GM12878 (cell line): ENCODE results near the gene BAZ1B. TPM values are rescaled to one million over a fixed set of nuclear protein-coding genes. Genes with fewer than 3 reads are reported as not detected.

ENCODE experiments used
- ATAC-seq: fragments of 200-7000 bp; cut with Tn5 transposase; 3 replicates; pipeline ENCODE4 v1.9.1; 2020; ENCODE audit warnings: mild to moderate bottlenecking, moderate library complexity
- BruUV-seq: library from RNA; stranded (reverse); fragments of 400-500 nt; replicated peaks from 2 replicates; lab custom pipeline; 2021; lab: Mats Ljungman, UMichigan
- CTCF ChIA-PET: fragments of 300-600 bp; sonication (Branson Sonifier 250); formaldehyde crosslinking; extraction: SDS; loops from one replicate; lab custom pipeline; 2021; ENCODE audit warnings: inconsistent platforms; lab: Yijun Ruan, JAX
- POLR2A ChIA-PET: fragments of 350-600 bp; formaldehyde crosslinking; extraction: SDS; loops from one replicate; lab custom pipeline; 2021; ENCODE audit warnings: inconsistent platforms; lab: Charles Lee
- RAD21 ChIA-PET: fragments of 300-600 bp; sonication (Branson Sonifier 250); formaldehyde crosslinking; loops from one replicate; lab custom pipeline; 2023; ENCODE audit warnings: antibody characterized with exemption; ENCODE audit not compliant: unreplicated experiment; lab: Charles Lee
- SMC1A ChIA-PET: fragments of 300-600 bp; sonication (Branson Sonifier 250); formaldehyde crosslinking; loops from one replicate; lab custom pipeline; 2023; ENCODE audit not compliant: unreplicated experiment, uncharacterized antibody; lab: Charles Lee
- DNase-seq: peaks from one replicate; pipeline ENCODE4 v3.0.0-alpha.2; 2011; ENCODE audit warnings: low read depth, low spot score
- FAIRE-seq: peaks from 3 replicates; lab custom pipeline; 2011; peaks lifted over from hg19 to GRCh38; lab: Jason Lieb, UNC
- H2AFZ ChIP-seq: 2 replicates; pipeline ENCODE4 v1.6.0; 2011; ENCODE audit warnings: low read depth, low read length, control low read depth; ENCODE audit not compliant: control insufficient read depth
- H3K27ac ChIP-seq: 2 replicates; pipeline ENCODE4 v1.5.1; 2011; ENCODE audit warnings: control low read depth; ENCODE audit not compliant: control insufficient read depth, insufficient read depth
- H3K27me3 ChIP-seq, 2 experiments: replicated peaks in 1 of 2; 2 replicates each; pipeline versions ENCODE4 v1.6.0 to v1.6.1; 2011; ENCODE audit warnings: low read length in 1 of 2; ENCODE audit not compliant: control insufficient read depth in 2 of 2, insufficient read depth in 2 of 2
- H3K36me3 ChIP-seq, 2 experiments: 2 replicates each; pipeline ENCODE4 v1.5.1; 2011; ENCODE audit warnings: low read length in 1 of 2; ENCODE audit not compliant: control insufficient read depth in 2 of 2, insufficient read depth in 2 of 2
- H3K4me1 ChIP-seq: 2 replicates; pipeline ENCODE4 v1.6.1; 2011; ENCODE audit warnings: mild to moderate bottlenecking, low read length, moderate library complexity, mixed read lengths; ENCODE audit not compliant: control insufficient read depth, insufficient read depth
- H3K4me2 ChIP-seq: 2 replicates; pipeline ENCODE4 v1.6.0; 2011; ENCODE audit warnings: control low read depth; ENCODE audit not compliant: control insufficient read depth, insufficient read depth
- H3K4me3 ChIP-seq: fragments of 200-600 bp; sonication (generic); 2 replicates; pipeline ENCODE4 v1.5.1; 2016
- H3K79me2 ChIP-seq: 2 replicates; pipeline ENCODE4 v1.6.0; 2011; ENCODE audit warnings: low read length; ENCODE audit not compliant: control insufficient read depth, insufficient read depth
- H3K9ac ChIP-seq: 2 replicates; pipeline ENCODE4 v1.8.0; 2011; ENCODE audit warnings: low read length, control low read depth, mixed read lengths; ENCODE audit not compliant: control insufficient read depth, insufficient read depth
- H3K9me3 ChIP-seq: replicated peaks from 3 replicates; pipeline ENCODE4 v1.5.1; 2011; ENCODE audit warnings: mild to moderate bottlenecking, low read length; ENCODE audit not compliant: control insufficient read depth, insufficient read depth
- H4K20me1 ChIP-seq: 2 replicates; pipeline ENCODE4 v1.6.0; 2011; ENCODE audit not compliant: control insufficient read depth, insufficient read depth
- ATF2 ChIP-seq: IDR thresholded peaks from 2 replicates; pipeline ENCODE4 v1.6.1; 2012; ENCODE audit warnings: low read length, inconsistent platforms
- BHLHE40 ChIP-seq, 2 experiments: fragments of 450-650 bp in 1 of 2; IDR thresholded peaks; 2 replicates each; pipeline ENCODE4 v1.6.1; 2011 to 2017; ENCODE audit warnings: low read depth in 2 of 2, borderline replicate concordance in 1 of 2, improper control_type of control experiment in 1 of 2, low read length in 1 of 2, mild to moderate bottlenecking in 1 of 2
- EP300 ChIP-seq, 2 experiments: fragments of 150-350 bp in 1 of 2; IDR thresholded peaks; 2 replicates each; pipeline ENCODE4 v1.6.1; 2011 to 2012; ENCODE audit warnings: low read depth in 2 of 2, low read length in 2 of 2, borderline replicate concordance in 1 of 2, improper control_type of control experiment in 1 of 2, inconsistent platforms in 1 of 2; ENCODE audit not compliant: control insufficient read depth in 1 of 2
- MEF2B ChIP-seq: fragments of 450-650 bp; IDR thresholded peaks from 2 replicates; pipeline ENCODE4 v1.6.1; 2018; ENCODE audit warnings: mild to moderate bottlenecking, moderate library complexity; ENCODE audit not compliant: partially characterized antibody, poor library complexity, severe bottlenecking
- NKRF ChIP-seq: fragments of 450-650 bp; conservative IDR thresholded peaks from 2 replicates; pipeline ENCODE4 v1.6.1; 2017; ENCODE audit warnings: mild to moderate bottlenecking, moderate library complexity
- NR2F1 ChIP-seq: fragments of 450-650 bp; conservative IDR thresholded peaks from 2 replicates; pipeline ENCODE4 v1.6.1; 2017; ENCODE audit warnings: mild to moderate bottlenecking
- SRF ChIP-seq, 2 experiments: IDR thresholded peaks; 2 replicates each; pipeline ENCODE4 v1.6.1; 2011; ENCODE audit warnings: low read depth in 2 of 2, low read length in 2 of 2, mild to moderate bottlenecking in 1 of 2, moderate library complexity in 1 of 2
- ZBTB33 ChIP-seq: fragments of 450-650 bp; IDR thresholded peaks from 2 replicates; pipeline ENCODE4 v1.6.1; 2017; ENCODE audit warnings: mild to moderate bottlenecking
- ZNF592 ChIP-seq: fragments of 450-650 bp; IDR thresholded peaks from 2 replicates; pipeline ENCODE4 v1.6.1; 2017; ENCODE audit warnings: mild to moderate bottlenecking, moderate library complexity
- WGBS: methylation state at CpG from one replicate; pipeline ENCODE4 v1.1.6; 2016; ENCODE audit warnings: low lambda C conversion rate; ENCODE audit not compliant: insufficient replicate concordance, insufficient coverage; ENCODE audit errors: missing lambda C conversion rate; 5-methylcytosine and 5-hydroxymethylcytosine counted together
- in situ Hi-C: fragments of 300-500 bp; cut with MboI; formaldehyde crosslinking; loops from 9 replicates; pipeline ENCODE4 v1.14.3; 2018; ENCODE audit warnings: mixed read lengths
- intact Hi-C: fragments of 100-400 bp; cut with micrococcal nuclease; formaldehyde crosslinking; loops from one replicate; pipeline ENCODE4 v1.14.2; 2022; ENCODE audit not compliant: unreplicated experiment
- polyA plus RNA-seq, 11 experiments: library from polyadenylated mRNA; depleted of rRNA in 4 of 11; unstranded in 6 of 11; stranded (reverse) in 5 of 11; fragments of >200 nt; fragmentation: Nextera tagmentation in 4 of 11; fragmentation: Illumina TruSeq in 1 of 11; extraction: Ambion mirVana in 4 of 11; extraction: Trizol in 1 of 11; gene quantifications; 1 replicate in 1 of 11; 2 replicates in 10 of 11; pipeline versions ENCODE4 v1.2.1 to v1.2.3, GENCODE V29; 2011 to 2016; ENCODE audit warnings: inconsistent platforms in 2 of 11, missing spikeins in 2 of 11, low read depth in 1 of 11
- total RNA-seq, 4 experiments: library from RNA; depleted of rRNA in 3 of 4; stranded (reverse); fragments of >200 nt in 3 of 4; fragmentation: Illumina TruSeq in 1 of 4; extraction: Trizol in 1 of 4; gene quantifications; 2 replicates each; pipeline versions ENCODE4 v1.2.1 to v1.2.3, GENCODE V29; 2013 to 2021

Gene BAZ1B
- total and polyA plus RNA-seq, 10 of the 15 experiments (the other 5 are each of a cell fraction or from before 2014, with no cell fraction given), result 14.0 to 77.4 (median 36.2) TPM

- TSS peak; percentile 64 for BruUV-seq
- intact Hi-C loops (loop anchor here (1.0 to 2.0 kb wide), 2 partner anchors 21 to 35 kb away; partner anchors contain the start of genes BAZ1B and TBL2), in situ Hi-C loops (no loop called here)
- peak within 1 kb of the TSS; percentile 98 for H3K4me3 ChIP-seq
- peak within 1 kb of the TSS; percentile 97 for H2AFZ ChIP-seq
- FAIRE-seq, result no peak
- ChIA-PET POLR2A (interaction anchor here (0.6 to 4.3 kb wide), 6 partner anchors 10 to 746 kb away, joined by 3 to 41 read pairs (median 4); partner anchors contain the start of genes BAZ1B and TBL2), RAD21 (interaction anchor here (0.6 to 4.1 kb wide), 3 partner anchors 21 to 60 kb away, joined by 4 to 21 read pairs (median 4); partner anchors contain the start of genes BAZ1B and TBL2), SMC1A (interaction anchor here (1.1 to 2.6 kb wide), 4 partner anchors 9 to 38 kb away, joined by 3 to 10 read pairs (median 4); no protein-coding TSS in a partner anchor), CTCF (interaction anchor here (1.8 to 2.6 kb wide), 2 partner anchors 32 kb away, joined by 8 to 9 read pairs; no protein-coding TSS in a partner anchor)
- H3K27me3 ChIP-seq, result no peaks in the 10 kb centered on the region
- H4K20me1 ChIP-seq, result no peaks in the 10 kb centered on the region
- no peaks in the 10 kb centered on the region for H3K36me3 ChIP-seq
- H3K9me3 ChIP-seq, result no peaks in the 10 kb centered on the region
- H3K4me1 ChIP-seq, result peaks cover 18% of the 10 kb centered on the region
- H3K27ac ChIP-seq, result peak within 1 kb of the TSS; percentile 97
- ATAC-seq, result peak; percentile 49
- 4% methylated on average over 72 of the region's 83 CpGs for WGBS
- peak within 1 kb of the TSS; percentile 91 for H3K9ac ChIP-seq
- no peak for DNase-seq
- H3K79me2 ChIP-seq, result peaks cover 33% of the 10 kb centered on the region
- H3K4me2 ChIP-seq, result peak within 1 kb of the TSS; percentile 79
- TF ChIP-seq MEF2B (peak; percentile 71), BHLHE40 (IDR thresholded peaks at IDR 0.05; ENCODE audit: borderline replicate concordance in 1 of 2, low read depth in 2 of 2, low read length in 1 of 2) (peak; percentile 85 to 95), ZBTB33 (peak; percentile 82), EP300 (IDR thresholded peaks at IDR 0.05; ENCODE audit: borderline replicate concordance in 1 of 2, control insufficient read depth in 1 of 2, low read depth in 2 of 2, low read length in 2 of 2) (no peak), NKRF (peak; percentile 35), NR2F1 (peak; percentile 84), ATF2 (no peak), ZNF592 (no peak), SRF (IDR thresholded peaks at IDR 0.05; ENCODE audit: low read depth in 2 of 2, low read length in 2 of 2) (0 out of 4 replicates have a peak, but pooled peaks of 1 of the 2 experiments have one; percentile 36)
Measured at GRCh38 chr7:73557397-73558257, 35.5 kb upstream of the BAZ1B start, which contains the start of gene BCL7B. BCL7B (minus strand) TSS chr7:73557690; CDS start chr7:73557578, 112 bp downstream.
